ENCODE results near the gene LDLR. TPM values are rescaled to one million over a fixed set of nuclear protein-coding genes. Genes with fewer than 3 reads are reported as not detected.
A peak's percentile ranks its signal among the peaks of the same experiment; 100 is the strongest.

Gene LDLR
- total RNA-seq = 100 to 1,000 TPM in 1 of 2 donors, 10 to 100 TPM in 1; 65.0 to 190 TPM

- intact Hi-C loops (cut with DNase I) = no loop called here
- Histone ChIP-seq H3K9me3 (no peaks in the 10 kb centered on the region), H3K27ac (peak within 1 kb of the TSS; percentile 93), H3K4me3 (peak within 1 kb of the TSS; percentile 70), H3K9ac (ENCODE audit: low read depth in 2 of 2, low read length in 2 of 2) (peak within 1 kb of the TSS; percentile 74 to 85), H3K4me1 (peaks cover 9% of the 10 kb centered on the region), H3K36me3 (no peaks in the 10 kb centered on the region), H3K27me3 (no peaks in the 10 kb centered on the region)
- DNase-seq = peak; percentile 94
- TF ChIP-seq CTCF (IDR thresholded peaks at IDR 0.05) = no peak
Observed at GRCh38 chr19:11089254-11090013, at the start of gene LDLR. Gene LDLR, plus strand, starts transcription at chr19:11089463. Its CDS starts 86 bp downstream, at chr19:11089549.

GRCh38 chr19:11041194-11041593 lies 48.1 kb upstream of the LDLR start:
- no peak overlapping the region for H3K27ac ChIP-seq
- TF ChIP-seq CTCF (IDR thresholded peaks at IDR 0.05) = no peak
- peaks cover 8% of the 10 kb centered on the region for H3K36me3 ChIP-seq
- no peak for DNase-seq
- intact Hi-C loops (cut with DNase I) = no loop called here
- no peak overlapping the region for H3K4me3 ChIP-seq
- no peaks in the 10 kb centered on the region for H3K4me1 ChIP-seq
- H3K9ac ChIP-seq (ENCODE audit: low read depth in 2 of 2, low read length in 2 of 2) = no peak overlapping the region
- no peaks in the 10 kb centered on the region for H3K9me3 ChIP-seq
- H3K27me3 ChIP-seq = no peaks in the 10 kb centered on the region

GRCh38 chr19:11041966-11042627 lies 47.2 kb upstream of the LDLR start:
- no peaks in the 10 kb centered on the region for H3K9me3 ChIP-seq
- H3K27ac ChIP-seq = no peak overlapping the region
- H3K27me3 ChIP-seq = no peaks in the 10 kb centered on the region
- H3K36me3 ChIP-seq = peaks cover 1% of the 10 kb centered on the region
- no peaks in the 10 kb centered on the region for H3K4me1 ChIP-seq
- no peak overlapping the region for H3K9ac ChIP-seq (ENCODE audit: low read depth in 2 of 2, low read length in 2 of 2)
- intact Hi-C loops (cut with DNase I) = no loop called here
- TF ChIP-seq CTCF (IDR thresholded peaks at IDR 0.05) = no peak
- DNase-seq = no peak
- H3K4me3 ChIP-seq = no peak overlapping the region

GRCh38 chr19:11044431-11044830 lies 44.8 kb upstream of the LDLR start:
- DNase-seq = no peak
- intact Hi-C loops (cut with DNase I) = no loop called here
- H3K4me1 ChIP-seq = no peaks in the 10 kb centered on the region
- H3K9me3 ChIP-seq = no peaks in the 10 kb centered on the region
- H3K36me3 ChIP-seq = no peaks in the 10 kb centered on the region
- no peak overlapping the region for H3K9ac ChIP-seq (ENCODE audit: low read depth in 2 of 2, low read length in 2 of 2)
- H3K4me3 ChIP-seq = no peak overlapping the region
- H3K27me3 ChIP-seq = no peaks in the 10 kb centered on the region
- H3K27ac ChIP-seq = no peak overlapping the region
- TF ChIP-seq CTCF (IDR thresholded peaks at IDR 0.05) = no peak

- intact Hi-C loops (cut with DNase I) = no loop called here
- no peaks in the 10 kb centered on the region for H3K27me3 ChIP-seq
- H3K9me3 ChIP-seq = no peaks in the 10 kb centered on the region
- no peak overlapping the region for H3K9ac ChIP-seq (ENCODE audit: low read depth in 2 of 2, low read length in 2 of 2)
- H3K27ac ChIP-seq = no peak overlapping the region
- no peaks in the 10 kb centered on the region for H3K36me3 ChIP-seq
- no peak overlapping the region for H3K4me3 ChIP-seq
- no peaks in the 10 kb centered on the region for H3K4me1 ChIP-seq
- DNase-seq = no peak
- TF ChIP-seq CTCF (IDR thresholded peaks at IDR 0.05) = no peak
Observed at GRCh38 chr19:11045536-11045935, 43.7 kb upstream of the LDLR start.
